IPS-11a (cell line): ENCODE data around the gene NUDT14.

ENCODE experiments used
- H3K4me3 ChIP-seq: one replicate; pipeline ENCODE4 v1.5.1; 2013; ENCODE audit warnings: low read depth, low read length, control low read depth

Gene NUDT14

DNA sequence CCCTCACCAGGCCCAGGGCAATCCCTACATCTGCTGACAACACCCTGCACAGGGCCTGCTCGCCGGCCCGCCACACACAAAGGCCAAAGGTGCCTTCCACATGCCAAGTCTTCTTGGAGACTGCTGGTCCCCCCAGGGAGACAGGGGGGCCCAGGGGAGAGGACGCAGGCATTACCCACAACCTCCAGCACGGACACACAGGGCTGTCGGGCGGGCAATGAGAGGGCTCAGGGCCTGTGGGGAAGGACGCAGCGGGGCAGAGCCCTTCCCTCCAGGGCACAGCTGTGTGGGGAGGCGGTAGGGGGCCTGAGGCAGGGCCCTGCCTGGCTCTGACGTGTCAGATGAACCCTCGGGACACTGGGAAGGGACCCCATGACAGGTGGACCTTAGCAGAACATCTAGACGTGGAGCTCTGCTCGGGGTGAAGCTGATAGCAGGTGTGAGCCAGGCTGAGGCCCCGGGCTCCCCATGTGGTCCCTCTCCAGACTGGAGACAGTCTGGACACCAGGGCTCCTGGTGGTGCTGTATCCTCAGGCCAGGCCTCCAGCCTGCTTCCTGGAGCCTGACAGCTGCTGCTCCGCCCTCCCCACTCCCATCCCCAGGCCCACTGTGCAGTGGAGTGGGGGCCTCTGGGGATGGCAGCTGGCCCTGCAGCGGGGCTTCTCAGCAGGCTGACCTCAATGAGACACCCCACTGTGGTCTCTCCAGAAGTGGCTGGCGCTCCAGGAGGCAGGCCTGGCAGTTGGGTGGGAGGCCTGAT is 31.6 kb upstream of the NUDT14 start:
- no peak overlapping the region for H3K4me3 ChIP-seq

DNA sequence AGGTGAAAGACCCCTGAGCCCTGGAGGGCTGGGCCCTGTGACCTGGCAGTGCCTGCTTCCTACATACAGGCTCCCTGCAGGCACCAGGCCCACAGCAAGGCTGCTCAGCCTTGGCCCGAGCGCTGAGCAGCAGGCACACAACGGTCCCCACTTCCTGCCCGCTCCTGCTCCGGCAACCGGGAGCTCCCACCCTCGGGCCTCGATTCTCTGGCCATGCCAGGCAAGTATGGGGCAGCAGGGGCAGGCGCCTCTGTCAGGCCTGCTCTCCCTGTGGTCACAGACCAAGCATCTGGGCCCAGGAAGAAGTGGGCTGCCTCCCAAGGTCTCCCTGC is 30.6 kb upstream of the NUDT14 start:
- no peak overlapping the region for H3K4me3 ChIP-seq

DNA sequence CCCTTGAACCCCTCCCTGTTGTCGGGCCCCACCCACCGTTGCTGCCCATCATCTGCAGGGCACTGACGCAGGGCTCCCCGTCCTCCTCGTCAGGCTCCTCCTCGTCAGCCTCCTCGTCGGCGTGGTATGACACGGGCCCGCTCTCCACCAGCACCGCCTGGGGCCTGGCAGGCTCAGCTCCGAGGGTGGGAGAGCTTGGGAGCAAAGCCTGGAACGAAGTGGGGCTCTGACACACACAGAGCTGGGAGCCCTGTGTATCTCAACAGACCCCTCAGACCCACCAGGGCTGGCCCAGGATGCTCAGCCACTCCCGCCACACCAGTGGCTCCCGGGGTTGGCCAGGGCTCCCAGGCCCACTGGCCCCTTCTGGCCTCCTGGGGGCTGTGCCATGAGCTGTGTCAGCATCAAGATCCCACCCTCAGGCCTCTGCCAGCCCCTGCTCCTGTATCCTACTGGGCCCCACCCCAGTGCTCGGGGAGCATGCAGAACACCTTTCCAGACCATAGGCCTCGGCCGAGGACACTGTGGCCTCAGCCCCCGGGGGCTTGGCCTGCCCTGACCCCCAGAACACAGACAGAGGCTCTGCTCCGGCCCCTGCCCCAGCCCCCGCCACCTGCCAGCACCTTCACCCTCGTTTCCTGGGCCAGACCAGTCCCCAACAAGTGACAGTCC is 30.1 kb upstream of the NUDT14 start:
- no peak overlapping the region for H3K4me3 ChIP-seq

DNA sequence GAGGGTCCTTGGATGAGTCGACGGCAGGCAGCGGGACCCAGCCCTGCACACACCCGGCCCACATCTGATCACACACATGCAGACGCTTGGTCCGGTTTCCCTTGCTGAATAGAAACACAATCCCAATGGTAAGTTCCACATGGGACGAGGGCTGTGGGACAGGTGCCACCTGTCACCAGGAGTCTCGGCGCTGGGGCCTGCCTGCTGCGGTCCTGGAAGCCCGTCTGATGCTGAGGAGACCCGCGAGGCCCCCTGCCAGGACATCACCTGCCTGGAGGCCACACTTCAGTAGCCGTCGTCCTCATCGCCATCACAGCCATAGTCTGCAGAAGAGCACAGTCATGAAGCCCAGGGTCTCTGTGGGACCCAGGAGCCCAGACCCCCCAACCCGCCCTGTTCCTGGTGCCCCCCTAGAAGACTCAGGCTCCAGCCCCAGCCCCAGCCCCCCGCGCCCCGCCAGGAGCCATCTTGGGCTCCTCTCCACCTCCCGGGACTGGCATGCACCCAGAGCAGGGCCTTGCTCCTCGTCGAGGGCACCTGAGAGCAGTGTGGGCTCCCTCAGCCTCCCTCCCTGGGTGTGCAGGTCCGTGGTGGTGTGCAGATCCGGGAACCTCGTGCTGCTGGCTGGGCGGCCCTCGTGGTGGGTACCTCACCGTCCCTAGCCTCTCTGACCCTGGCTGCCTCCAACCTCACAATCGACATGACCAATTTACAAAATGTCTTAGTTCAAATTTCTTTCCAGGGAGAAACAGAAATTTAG is 29.3 kb upstream of the NUDT14 start:
- no peak overlapping the region for H3K4me3 ChIP-seq

DNA sequence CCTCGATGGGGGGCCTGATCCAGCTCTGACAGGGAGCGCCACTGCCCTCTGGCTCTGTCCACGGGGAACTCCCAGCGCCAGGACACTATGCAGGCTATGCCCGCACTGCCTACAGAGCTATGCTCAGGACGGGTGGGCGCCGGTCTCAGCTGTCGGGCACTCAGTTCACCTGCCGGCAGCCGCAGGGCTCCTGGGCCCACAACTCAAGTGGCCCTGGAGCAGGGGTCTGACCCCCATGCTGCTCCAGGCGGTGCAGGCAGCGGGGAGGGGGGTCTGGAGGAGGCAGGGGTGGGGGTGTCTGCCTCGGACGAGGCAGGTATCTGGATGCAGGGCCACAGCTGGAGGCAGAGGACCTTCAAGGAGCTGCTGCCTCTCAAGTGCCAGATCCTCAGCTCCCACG is 28.5 kb upstream of the NUDT14 start:
- no peak overlapping the region for H3K4me3 ChIP-seq

DNA sequence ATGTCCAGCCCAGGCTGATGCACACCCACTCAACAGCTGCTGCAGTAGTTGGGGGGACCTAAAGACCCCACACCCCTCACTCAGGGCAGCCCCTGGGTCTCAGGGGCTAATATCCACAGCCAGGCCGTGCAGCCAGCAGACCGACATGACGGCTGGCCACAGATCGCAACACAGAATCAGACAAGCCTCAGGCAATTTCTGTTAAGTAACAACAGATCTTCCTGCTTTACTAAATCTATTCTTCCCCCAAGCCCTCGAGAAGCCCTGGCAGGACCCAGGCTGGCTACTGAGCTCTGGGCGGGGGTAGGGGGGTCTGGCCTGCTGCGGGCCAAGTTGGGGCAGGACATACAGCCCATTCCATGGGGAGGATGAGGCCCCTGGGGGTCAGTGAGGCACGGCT is 28.0 kb upstream of the NUDT14 start:
- H3K4me3 ChIP-seq, result no peak overlapping the region

DNA sequence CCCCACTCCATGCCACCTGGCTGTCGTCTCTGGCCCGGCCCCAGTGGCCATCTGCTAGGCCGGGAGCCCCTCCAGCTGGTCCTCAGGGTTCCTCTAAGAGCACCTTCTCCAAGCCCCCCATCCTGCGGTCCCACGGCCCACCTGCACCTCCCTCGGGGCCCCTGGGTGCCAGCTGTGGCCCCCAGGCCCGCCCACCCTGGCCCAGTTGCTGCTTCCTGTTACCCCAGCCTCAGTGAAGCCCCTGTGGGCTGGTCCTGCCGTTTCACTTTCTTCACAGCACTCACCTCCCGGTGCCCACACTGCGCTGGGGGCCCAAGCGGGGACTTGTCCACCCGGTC is 27.6 kb upstream of the NUDT14 start:
- H3K4me3 ChIP-seq, result no peak overlapping the region

DNA sequence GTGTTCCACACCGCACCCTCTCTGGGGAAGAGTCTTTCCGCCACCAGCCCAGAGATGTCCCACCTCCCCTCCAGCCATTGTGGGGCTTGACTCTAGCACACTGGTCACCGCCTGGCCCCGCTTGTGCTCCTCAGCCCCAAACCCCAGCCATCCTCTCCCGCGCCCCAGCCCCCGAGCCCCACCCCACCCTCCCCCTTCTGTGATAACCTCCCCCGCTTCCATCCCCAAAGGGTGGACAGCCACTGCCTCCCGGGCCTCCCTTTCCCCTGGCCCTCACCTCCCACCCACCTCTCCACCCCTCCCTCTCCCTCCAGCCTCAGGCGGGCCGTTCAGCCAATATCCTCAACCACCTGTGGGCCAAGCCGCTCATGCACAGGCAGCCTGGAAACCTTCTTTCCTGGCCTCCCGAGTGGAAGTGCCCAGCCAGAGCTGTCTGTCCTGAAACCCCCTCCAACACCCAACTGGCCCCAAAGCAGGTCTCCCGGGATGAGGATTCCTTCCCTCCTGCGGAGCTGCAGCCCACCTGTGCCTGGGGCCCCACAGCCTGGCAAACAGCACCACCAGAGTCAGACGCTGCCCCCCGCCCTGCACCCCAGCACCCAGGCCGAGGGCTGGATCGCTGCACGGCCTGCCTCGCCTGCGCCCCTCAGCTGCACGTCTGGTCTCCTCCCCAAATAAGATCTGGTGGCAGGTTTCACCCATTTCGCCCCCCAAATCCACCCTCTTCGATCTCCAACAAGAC is 27.1 kb upstream of the NUDT14 start:
- no peak overlapping the region for H3K4me3 ChIP-seq

DNA sequence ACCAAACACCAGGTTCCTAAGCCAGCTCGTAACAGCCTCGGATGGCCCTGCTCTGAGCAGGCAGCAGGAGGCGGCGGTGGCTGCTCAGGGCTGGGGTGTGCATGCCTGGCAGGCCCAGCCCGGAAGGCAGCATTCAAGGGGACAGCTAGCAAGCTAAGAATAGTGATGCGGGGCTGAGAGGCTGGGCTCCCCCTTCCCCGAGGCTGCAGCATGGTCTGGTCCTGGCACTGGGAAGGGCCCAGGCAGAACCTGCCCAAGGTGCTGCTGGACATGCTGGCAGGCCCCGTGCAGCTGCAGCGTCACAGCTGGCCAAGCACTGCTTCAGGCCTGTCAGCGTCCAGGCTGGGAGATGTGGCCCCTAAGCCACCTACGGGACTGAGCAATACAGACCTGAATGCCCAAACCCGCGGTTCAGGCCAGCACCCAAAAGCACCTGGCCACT is 26.4 kb upstream of the NUDT14 start:
- no peak overlapping the region for H3K4me3 ChIP-seq

DNA sequence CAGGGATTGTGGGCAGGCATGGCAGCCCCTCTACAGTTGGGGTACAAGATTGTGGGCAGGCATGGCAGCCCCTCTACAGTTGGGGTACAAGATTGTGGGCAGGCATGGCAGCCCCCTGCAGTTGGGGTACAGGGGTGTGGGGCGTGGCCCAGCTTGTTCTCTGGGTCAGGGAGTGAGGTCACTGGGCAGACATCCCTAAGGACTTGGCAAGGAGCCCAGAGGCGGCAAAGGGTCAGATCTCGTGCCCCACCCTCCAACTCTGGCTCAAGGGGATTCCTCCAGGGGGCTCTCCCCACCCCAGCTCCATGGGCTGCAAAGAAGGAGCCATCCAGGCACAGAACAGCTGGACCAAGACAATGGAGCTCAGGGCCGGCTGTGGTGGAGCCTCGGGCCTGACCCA is 25.8 kb upstream of the NUDT14 start:
- H3K4me3 ChIP-seq, result no peak overlapping the region

DNA sequence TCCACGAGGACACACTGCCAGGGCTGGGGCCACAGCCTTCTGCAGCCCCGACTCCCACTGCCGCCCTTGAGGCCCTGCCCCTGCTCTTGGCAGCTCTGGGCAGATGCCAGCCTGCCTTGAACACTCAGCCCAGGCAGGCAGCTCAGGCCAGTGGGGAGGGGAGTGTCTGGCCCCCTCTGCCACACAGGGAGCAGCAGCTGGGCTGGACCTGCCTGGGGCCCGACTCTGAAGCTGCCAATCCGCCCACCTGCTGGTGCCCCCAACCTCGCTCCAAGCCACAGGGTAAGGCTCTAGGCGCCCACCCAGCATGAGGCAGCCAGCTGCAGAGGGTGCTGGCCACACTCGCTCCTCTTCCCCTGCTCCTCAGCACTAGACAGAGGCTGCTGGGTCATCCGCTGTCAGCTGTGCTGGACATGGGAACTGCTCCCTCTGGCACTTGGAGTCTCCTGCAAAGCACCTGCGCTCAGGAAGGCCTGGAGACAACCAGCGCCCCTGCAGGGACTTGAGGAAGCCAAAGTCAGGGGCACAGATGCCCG is 24.6 kb upstream of the NUDT14 start:
- no peak overlapping the region for H3K4me3 ChIP-seq

DNA sequence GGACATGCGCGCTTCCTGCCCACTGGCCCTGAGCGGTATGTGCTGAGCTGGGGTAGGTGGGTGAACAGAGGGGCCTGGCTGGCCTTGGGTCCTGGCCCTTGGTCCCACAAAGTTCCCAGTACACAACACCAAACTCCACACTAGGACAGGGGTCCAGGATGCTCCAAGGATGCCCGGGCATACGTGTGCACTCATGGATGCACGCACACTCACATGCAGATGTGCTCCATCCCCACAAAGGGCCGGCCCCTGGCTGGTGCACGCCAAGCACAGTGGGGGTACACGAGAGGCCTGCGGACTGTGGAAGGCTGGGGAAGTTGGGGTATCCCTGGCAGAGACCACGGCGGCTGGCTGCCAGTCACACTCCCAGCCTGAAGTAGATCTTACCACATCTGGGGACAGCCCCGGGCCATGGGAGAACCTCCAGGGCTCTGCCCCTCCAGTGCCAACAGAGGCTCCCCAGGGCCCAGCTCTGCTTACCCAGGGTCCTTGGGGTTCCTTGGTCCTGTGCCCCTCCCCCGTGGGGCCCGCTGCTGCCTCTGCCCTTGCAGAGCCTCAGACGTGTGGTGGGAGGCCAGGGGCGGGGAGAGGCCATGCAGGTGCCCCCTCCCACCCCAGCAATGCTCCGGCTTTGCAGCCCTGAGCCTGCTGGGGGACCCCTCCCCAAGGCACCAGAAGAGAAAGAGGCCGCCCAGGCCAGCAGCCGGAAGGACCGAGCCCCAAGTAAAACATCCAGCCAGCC is 24.0 kb upstream of the NUDT14 start:
- H3K4me3 ChIP-seq, result no peak overlapping the region

DNA sequence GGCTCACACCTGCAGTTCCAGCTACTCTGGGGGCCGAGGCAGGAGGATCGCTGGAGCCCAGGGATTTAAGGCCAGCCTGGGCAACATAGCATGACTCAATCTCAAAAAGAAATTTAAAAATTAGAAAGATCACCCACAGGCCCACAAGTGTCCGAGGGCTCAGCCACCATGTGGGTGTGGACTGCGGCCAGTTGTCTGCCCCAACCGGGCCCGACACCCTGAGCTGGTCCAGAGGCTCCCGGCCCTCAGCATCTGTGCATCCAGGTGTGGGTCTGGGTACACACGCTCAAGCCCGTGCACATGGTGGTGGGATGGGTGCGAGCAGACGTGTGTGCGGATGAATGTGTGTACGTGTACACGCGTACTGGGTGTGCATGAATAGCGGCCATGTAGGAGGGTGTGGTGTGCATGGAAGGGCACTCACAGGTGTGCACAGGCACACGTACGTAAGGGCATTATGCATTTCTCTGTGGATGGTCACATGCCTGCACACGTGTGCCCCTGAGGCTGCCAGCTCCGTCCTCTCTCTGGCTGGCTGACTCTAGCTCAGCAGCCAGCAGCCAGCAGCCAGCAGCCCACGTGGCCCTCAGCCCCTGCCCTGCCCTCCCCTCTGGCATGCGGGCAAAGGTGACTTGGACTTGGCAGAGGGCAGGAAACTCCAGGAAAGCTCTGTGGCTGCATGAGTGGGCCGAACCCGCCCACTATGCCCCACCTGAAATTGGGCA is 23.3 kb upstream of the NUDT14 start:
- no peak overlapping the region for H3K4me3 ChIP-seq

DNA sequence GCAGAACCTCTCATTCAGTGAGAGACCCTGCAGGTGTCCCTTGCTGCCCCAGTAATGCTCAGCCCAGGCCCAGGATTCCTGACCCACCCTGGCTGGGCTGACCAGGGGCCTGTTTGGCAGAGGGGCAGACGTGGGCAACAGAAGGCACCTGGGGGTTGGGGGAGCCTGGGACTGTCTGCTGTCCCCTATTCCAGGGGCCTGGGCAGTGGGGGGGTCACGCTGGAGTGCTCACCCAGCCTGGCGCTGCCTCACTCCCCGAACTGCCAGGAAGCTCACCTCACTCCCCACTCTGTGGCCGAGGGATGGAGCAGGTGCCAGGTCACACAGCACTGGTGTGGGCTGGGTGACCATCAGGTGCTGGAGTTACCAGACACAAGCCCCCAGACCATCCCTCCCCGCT is 22.6 kb upstream of the NUDT14 start:
- no peak overlapping the region for H3K4me3 ChIP-seq

DNA sequence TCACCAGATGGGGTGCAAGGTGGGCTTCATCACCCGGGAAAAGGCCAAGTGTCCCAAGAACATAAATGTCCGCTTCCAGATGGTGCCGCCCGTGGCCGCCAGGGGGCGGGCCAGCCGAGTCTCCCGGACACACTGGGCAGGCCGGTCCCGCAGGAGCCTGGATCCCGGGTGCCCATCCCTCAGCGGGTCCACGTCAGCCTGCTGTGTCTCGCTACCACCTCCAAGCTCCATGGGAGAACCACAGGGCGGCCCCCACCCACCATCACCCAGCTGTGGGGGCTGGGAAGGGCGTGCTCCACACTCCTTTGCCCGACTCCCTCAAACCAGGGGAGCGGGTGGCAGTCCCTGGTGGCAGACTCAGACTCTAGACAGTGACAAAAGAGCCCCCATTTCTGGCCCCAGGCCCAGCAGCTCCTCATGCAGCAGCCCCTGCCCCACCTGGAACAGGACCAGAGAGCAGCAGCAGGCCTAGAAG is 22.0 kb upstream of the NUDT14 start:
- no peak overlapping the region for H3K4me3 ChIP-seq

DNA sequence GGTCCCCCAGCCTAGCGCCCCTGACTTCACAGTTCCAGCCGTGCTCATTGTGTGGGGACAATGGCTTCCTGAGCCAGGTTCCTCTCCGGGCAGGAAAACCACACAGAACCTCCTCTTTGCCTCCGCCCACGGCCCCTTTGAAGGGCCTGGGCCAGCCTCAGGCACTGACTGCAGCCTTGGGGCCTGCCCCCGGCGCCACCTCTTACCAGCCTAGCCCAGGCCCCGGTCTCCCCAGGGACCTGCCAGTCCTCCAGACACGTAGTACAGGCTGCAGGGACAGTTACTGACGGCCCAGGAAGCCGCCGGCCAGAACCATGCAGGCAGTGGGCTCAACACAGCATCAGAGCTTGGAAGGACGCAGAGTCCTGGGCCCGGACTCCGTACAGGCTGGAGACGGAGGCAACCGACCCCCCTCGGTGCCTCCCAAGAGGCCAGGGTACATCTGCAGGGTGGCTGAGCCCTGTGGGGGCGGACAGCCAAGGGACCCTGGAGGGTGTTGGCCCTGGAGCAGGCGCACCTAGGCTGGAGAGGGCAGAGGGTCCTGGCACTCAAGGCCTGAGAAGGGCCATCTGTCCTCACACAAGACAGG is 20.9 kb upstream of the NUDT14 start:
- no peak overlapping the region for H3K4me3 ChIP-seq

DNA sequence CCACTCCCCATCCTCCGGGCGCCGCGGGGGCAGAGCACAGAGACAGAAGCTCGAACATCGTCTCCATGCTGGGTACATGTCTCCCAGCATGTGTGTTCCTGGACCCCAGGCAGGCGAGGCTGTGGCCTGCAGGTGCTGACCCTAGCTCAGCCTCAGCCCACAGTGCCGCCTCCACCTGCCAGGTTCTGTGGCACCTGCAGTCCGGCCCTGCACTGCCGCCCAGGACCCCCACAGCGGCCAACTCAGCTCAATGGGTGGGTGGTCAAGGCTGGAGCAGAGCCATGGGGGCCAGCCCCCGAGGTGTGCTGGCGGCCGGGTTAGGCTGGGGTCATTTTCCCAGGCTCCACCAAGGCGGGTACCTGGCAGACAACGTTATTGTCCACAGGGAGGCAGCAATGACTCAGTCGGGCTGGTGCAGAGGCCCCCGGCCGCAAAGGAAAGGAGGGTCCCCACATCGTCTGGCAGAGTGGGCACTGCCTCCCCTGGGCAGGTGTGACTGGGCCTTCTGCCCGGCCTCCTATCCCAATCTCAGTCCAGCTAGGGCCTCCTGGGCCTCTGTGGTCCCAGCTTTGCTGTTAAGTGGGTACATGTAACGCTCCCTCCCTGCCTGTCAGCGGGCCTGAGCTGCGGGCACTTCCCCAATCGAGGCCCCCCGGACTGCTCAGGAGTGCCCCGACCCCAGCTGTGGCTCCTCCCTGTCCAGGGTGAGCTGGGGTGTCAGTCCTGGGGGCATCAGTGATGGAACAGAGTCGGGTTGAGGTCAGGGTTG is 20.2 kb upstream of the NUDT14 start:
- H3K4me3 ChIP-seq, result no peak overlapping the region

DNA sequence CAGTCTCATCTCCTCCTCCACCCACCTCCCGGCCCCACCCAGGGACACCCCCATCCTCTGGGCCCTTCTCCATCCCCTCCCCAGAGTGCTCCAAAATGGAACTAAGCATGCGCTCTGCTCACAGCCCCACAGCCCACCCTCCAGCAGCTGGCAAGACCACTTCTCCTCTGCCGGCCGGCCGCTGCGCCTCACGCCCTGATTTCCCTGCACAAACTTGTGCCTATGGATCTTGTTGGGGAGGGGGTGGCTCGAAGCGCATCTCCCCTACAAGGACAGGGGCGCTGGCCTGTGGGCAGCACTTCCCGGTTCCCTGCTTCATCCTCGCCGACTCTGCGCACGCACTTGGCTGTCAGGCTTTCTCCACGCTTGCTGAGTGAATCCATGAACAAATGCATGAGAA is 19.5 kb upstream of the NUDT14 start:
- H3K4me3 ChIP-seq, result no peak overlapping the region

DNA sequence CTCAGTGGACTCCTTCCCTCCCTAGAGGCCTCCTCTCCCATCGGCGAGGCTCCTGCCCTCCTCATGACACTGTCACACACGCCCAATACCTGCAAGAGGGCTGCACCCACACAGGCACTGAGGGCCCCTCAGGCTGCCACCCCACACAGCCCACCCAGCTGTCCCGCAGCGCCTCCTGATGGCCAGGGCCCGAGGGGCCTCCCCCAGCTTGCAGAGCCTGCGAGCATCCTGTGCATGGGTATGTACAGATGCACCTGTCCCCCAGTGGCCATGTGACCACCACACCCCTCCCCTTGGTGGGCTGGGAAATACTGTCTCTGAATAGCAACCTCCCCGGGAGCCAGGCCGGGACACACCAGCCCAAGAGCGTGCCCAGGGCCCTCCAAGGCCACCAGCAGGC is 19.0 kb upstream of the NUDT14 start:
- no peak overlapping the region for H3K4me3 ChIP-seq
